Mesothelial cell of epicardium (in vitro differentiated cells): Measurements from ENCODE around the gene LATS1. TPM values are rescaled to one million over a fixed set of nuclear protein-coding genes. Genes with fewer than 3 reads are reported as not detected.
"Not testable (repeated sequence)": the region's sequence is repeated elsewhere in the genome, so short reads cannot be mapped to it uniquely, and the experiment has no call there.

Source experiments
- DNase-seq, 2 experiments: peaks; one replicate each; pipeline ENCODE4 v3.0.0; 2021; ENCODE audit warnings: low spot score in 2 of 2; ENCODE audit not compliant: unreplicated experiment in 2 of 2
- H3K27ac Mint-ChIP-seq: 2 replicates; pipeline ENCODE4 v1.8.0; 2021; ENCODE audit warnings: mixed read lengths
- H3K27me3 Mint-ChIP-seq: 2 replicates; pipeline ENCODE4 v1.8.0; 2021; ENCODE audit warnings: low read depth, mixed read lengths
- H3K36me3 Mint-ChIP-seq: 2 replicates; pipeline ENCODE4 v1.8.0; 2021; ENCODE audit warnings: mixed read lengths
- H3K4me1 Mint-ChIP-seq: 2 replicates; pipeline ENCODE4 v1.8.0; 2021; ENCODE audit warnings: mixed read lengths
- H3K4me3 Mint-ChIP-seq: 2 replicates; pipeline ENCODE4 v1.8.0; 2021; ENCODE audit warnings: mild to moderate bottlenecking, moderate library complexity, mixed read lengths
- H3K9me3 Mint-ChIP-seq: 2 replicates; pipeline ENCODE4 v1.8.0; 2021; ENCODE audit warnings: mixed read lengths
- total RNA-seq: library from RNA; stranded (reverse); gene quantifications from 3 replicates; pipeline ENCODE4 v1.2.1, GENCODE V29; 2021
- TF ChIP-seq, protein P1 (sequence below): fragments of 200-600 bp; sonication (generic); IDR thresholded peaks from one replicate; pipeline ENCODE4 v1.5.0; 2021; ENCODE audit warnings: antibody characterized with exemption; ENCODE audit not compliant: unreplicated experiment

LATS1 gene
- total RNA-seq, 1 donor from 2014 or later: 39.4 TPM

GRCh38 chr6:149755300-149756260 is 37.7 kb upstream of the LATS1 start:
- peak overlapping the region; percentile 1 for H3K27ac Mint-ChIP-seq
- peaks cover 3% of the 10 kb centered on the region for H3K4me1 Mint-ChIP-seq
- TF ChIP-seq, protein P1, sequence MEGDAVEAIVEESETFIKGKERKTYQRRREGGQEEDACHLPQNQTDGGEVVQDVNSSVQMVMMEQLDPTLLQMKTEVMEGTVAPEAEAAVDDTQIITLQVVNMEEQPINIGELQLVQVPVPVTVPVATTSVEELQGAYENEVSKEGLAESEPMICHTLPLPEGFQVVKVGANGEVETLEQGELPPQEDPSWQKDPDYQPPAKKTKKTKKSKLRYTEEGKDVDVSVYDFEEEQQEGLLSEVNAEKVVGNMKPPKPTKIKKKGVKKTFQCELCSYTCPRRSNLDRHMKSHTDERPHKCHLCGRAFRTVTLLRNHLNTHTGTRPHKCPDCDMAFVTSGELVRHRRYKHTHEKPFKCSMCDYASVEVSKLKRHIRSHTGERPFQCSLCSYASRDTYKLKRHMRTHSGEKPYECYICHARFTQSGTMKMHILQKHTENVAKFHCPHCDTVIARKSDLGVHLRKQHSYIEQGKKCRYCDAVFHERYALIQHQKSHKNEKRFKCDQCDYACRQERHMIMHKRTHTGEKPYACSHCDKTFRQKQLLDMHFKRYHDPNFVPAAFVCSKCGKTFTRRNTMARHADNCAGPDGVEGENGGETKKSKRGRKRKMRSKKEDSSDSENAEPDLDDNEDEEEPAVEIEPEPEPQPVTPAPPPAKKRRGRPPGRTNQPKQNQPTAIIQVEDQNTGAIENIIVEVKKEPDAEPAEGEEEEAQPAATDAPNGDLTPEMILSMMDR: no peak
- H3K27me3 Mint-ChIP-seq: no peaks in the 10 kb centered on the region
- DNase-seq: no peak
- H3K9me3 Mint-ChIP-seq: no peaks in the 10 kb centered on the region
- no peak overlapping the region for H3K4me3 Mint-ChIP-seq
- H3K36me3 Mint-ChIP-seq: peaks cover 8% of the 10 kb centered on the region

DNA sequence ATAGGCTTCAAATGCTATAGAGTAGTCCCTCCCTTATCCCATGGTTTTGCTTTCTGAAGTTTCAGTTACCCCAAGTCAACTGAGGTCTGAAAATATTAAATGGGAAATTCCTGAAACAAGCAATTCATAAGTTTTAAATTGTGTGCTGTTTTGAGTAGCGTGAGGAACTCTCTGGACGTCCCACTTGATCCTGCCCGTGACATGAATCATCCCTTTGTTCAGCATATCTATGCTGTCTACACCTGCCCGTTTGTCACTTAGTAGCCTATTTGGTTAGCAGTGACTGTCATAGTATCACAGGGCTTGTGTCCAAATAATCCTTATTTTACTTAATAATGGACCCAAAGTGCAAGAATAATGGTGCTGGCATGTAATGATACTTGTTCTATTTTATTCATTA is 36.6 kb upstream of the LATS1 start:
- peaks cover 2% of the 10 kb centered on the region for H3K36me3 Mint-ChIP-seq
- H3K9me3 Mint-ChIP-seq: no peaks in the 10 kb centered on the region
- DNase-seq: no peak
- peaks cover 7% of the 10 kb centered on the region for H3K4me1 Mint-ChIP-seq
- TF ChIP-seq, protein P1: no peak
- no peak overlapping the region for H3K27ac Mint-ChIP-seq
- H3K27me3 Mint-ChIP-seq: no peaks in the 10 kb centered on the region
- H3K4me3 Mint-ChIP-seq: no peak overlapping the region

DNA sequence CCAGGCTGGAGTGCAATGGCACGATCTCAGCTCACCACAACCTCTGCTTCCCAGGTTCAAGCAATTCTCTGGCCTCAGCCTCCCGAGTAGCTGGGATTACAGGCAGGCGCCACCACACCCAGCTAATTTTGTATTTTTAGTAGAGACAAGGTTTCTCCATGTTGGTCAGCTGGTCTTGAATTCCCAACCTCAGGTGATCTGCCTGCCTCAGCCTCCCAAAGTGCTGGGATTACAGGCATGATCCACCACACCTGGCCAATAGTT is 35.4 kb upstream of the LATS1 start:
- not testable (repeated sequence) for H3K27ac Mint-ChIP-seq, H3K27me3 Mint-ChIP-seq, H3K36me3 Mint-ChIP-seq, H3K9me3 Mint-ChIP-seq, DNase-seq, H3K4me1 Mint-ChIP-seq, H3K4me3 Mint-ChIP-seq

DNA sequence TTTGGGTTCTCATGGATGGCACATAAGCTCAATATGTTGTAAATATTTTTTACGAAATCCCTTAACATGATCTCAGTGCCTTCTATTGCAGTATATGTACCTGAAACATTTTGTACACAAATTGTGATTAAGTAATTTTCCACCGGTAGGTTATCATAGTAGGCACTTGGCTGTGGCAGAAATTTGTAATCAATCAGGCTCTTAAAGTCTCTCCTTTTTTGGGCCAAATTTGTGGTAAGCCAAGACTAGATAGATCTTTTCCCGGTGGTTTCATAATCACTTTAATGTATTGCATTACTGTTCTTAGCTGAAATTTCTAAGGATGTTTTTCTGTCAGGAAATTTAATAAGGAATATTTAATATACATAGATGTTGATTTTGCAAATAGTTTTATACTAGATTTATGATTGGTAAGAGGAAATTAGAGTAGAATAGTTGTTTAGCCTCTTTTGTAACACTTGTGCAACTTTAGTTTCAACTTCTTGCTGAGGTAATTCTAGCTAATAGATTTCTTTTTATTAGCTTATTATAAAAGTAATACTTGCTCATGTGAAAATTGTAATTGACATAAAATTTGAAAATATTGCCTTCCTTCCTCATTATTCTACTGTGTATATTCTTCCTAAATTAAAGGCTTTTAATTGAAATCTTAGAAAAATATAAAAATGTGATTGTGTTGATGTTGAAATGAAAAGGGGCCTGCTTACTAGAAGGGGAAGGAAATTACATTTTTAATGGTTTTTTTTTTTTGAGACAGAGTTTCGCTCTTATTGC is 34.9 kb upstream of the LATS1 start:
- H3K27ac Mint-ChIP-seq: no peak overlapping the region
- H3K4me1 Mint-ChIP-seq: peaks cover 7% of the 10 kb centered on the region
- no peak for DNase-seq
- H3K27me3 Mint-ChIP-seq: no peaks in the 10 kb centered on the region
- H3K9me3 Mint-ChIP-seq: no peaks in the 10 kb centered on the region
- H3K36me3 Mint-ChIP-seq: no peaks in the 10 kb centered on the region
- H3K4me3 Mint-ChIP-seq: no peak overlapping the region
- TF ChIP-seq, protein P1: no peak

GRCh38 chr6:149751920-149752319 is 34.0 kb upstream of the LATS1 start:
- not testable (repeated sequence) for H3K27ac Mint-ChIP-seq, H3K9me3 Mint-ChIP-seq, H3K27me3 Mint-ChIP-seq, DNase-seq, H3K4me3 Mint-ChIP-seq, H3K4me1 Mint-ChIP-seq, H3K36me3 Mint-ChIP-seq

- peaks cover 14% of the 10 kb centered on the region for H3K4me1 Mint-ChIP-seq
- H3K27ac Mint-ChIP-seq: no peak overlapping the region
- no peak for DNase-seq
- TF ChIP-seq, protein P1: no peak
- no peaks in the 10 kb centered on the region for H3K27me3 Mint-ChIP-seq
- no peaks in the 10 kb centered on the region for H3K36me3 Mint-ChIP-seq
- H3K4me3 Mint-ChIP-seq: no peak overlapping the region
- no peaks in the 10 kb centered on the region for H3K9me3 Mint-ChIP-seq
Measured at GRCh38 chr6:149751239-149751638, 33.3 kb upstream of the LATS1 start.
